Measurements from ENCODE around the gene WDR86. TPM values are rescaled to one million over a fixed set of nuclear protein-coding genes. Genes with fewer than 3 reads are reported as not detected.

The WDR86 gene
- total RNA-seq, 1 donor from 2014 or later = not detected

DNA sequence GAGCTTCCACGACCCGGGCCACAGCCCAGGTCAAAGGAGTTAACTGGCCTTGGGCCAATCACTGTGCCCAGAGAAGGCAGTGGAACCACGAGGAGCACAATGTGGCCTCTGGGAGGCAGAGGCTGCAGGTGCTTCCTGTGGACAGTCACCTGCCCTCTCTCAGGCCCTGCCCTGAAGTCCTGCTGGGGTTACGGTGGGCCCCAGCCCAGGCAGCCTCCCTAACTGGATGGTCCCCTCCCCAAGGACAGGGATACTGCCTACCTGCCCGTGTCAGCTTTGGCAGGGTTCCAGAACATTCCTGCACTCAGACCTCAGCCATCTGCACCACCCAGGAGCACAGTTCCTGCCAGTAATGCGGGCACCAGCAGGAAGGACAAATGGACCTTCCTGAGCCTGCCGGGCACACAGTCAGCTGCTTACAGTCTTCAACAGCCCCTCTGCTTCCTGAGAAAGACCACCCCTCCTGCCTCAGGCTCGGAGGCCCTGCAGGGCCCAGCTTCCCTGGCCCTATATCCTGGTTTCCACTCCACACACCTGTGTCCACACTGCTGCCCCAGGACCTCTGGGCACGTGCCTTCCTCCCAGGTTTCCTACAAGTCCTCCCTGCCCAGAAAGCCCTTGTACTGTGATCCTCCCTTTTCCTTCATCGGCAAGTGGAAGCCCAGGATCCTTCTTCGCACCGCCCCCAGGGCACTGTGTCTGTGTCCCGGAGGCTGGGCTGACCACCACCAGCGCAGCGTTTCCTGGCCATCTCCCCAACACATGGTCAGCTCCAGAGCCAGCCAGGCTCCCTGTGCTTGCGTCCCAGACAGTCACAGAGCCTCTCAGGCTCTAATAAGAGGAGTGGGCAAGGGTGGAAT lies 23.3 kb downstream of the WDR86 start:
- Mint-ChIP-seq H3K36me3 (ENCODE audit: low read depth) (no peaks in the 10 kb centered on the region), H3K27ac (no peak overlapping the region), H3K4me3 (no peak overlapping the region), H3K27me3 (ENCODE audit: insufficient read depth) (peaks cover 26% of the 10 kb centered on the region), H3K9me3 (no peaks in the 10 kb centered on the region), H3K4me1 (ENCODE audit: low read depth) (no peaks in the 10 kb centered on the region)
- DNase-seq (ENCODE audit: low spot score) = no peak
- intact Hi-C loops (cut with micrococcal nuclease) = no loop called here

DNA sequence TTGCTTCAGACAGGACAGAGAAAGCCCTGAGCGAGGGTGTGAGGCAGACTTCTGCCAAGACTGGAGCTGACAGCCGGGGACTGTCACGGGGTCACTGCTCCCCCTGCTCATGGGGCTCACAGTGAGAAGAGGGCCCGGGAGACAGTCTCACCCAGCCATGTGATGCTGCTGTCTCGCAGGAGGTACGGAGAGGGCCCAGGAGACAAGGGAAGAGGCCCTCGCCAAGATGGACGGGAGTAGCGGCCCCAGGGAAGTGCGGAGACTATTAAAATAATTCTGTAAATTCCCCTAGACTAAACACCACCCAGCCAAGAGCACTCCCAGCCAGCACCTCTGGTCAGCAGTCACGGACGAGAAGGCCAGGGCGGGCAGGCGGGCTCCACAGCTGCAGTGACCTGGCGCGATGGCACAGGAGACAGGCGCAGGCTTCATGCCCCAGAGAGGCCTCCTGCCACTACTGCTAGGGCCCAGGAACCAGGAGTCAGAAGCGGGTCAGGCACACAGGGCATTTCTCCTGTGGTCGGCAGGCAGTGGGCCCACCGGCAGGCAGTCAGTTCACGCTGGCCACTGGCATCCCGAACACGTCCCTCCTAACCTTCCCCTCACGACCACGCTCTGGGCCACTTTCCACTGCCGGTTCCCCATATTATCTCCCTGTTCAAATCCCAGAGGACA lies 24.1 kb downstream of the WDR86 start:
- Mint-ChIP-seq H3K4me3 (no peak overlapping the region), H3K36me3 (ENCODE audit: low read depth) (no peaks in the 10 kb centered on the region), H3K9me3 (no peaks in the 10 kb centered on the region), H3K4me1 (ENCODE audit: low read depth) (no peaks in the 10 kb centered on the region), H3K27me3 (ENCODE audit: insufficient read depth) (peaks cover 31% of the 10 kb centered on the region), H3K27ac (no peak overlapping the region)
- intact Hi-C loops (cut with micrococcal nuclease) = no loop called here
- DNase-seq (ENCODE audit: low spot score) = no peak

DNA sequence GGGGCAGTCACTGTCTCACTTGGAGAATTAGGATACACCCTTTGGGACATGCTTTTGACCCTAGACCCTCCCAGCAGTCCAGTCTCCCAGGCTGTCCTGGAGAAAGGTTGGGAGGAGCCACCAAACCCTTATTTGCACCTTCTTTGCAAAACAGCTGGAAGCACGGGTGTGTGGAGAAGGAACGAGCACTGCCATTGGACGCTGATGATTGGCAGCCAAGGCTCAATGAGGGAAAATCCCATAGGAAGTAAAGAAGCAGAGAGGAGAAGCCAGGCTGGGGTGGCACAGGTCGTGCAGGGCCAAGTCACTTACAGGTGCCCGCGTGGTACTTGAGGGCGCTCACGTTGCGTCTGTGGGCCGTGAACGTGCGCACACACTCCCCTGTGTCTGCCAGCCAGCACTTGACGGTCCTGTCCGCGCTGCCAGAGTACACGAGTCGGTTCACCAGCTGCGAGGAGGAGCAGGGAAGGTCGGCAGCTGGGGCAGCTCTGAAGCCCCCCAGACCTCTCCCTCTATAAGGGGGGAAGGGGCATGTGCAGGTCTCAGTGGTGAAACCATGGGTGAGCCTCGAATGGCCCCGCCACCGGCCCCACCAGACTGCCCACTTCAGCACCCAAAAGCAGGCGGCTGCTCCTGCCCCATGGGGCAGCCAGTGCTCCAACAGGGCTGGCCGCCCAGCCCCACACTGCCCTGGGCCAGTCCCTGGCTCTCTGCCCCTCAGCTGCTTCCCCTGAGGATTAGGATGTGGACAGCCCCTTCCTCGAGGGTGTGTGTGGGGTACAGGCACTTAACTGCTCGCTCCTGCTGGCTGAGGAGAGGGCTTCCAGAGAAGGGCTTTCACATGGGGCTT lies 24.8 kb downstream of the WDR86 start:
- H3K9me3 Mint-ChIP-seq = no peaks in the 10 kb centered on the region
- H3K4me3 Mint-ChIP-seq = no peak overlapping the region

DNA sequence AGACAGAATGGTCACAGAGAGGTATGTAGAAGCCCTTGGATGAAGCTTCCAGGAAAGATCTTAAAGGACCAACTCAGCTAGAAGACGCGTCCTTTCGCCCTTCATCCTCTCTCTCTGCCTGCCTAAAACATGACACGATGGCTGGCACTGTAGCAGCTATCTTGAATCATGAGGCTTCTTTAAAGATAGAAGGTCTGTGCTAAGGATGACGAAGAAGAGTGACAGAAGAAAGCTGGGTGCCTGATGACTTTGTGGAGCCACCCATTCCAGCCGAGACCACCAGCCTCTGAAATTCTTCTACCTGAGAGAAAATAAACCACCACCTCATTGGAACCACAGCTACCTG lies 25.5 kb downstream of the WDR86 start:
- Mint-ChIP-seq H3K36me3 (ENCODE audit: low read depth) (peaks cover 3% of the 10 kb centered on the region), H3K27me3 (ENCODE audit: insufficient read depth) (peaks cover 28% of the 10 kb centered on the region), H3K27ac (no peak overlapping the region), H3K9me3 (no peaks in the 10 kb centered on the region), H3K4me1 (ENCODE audit: low read depth) (no peaks in the 10 kb centered on the region), H3K4me3 (no peak overlapping the region)
- no peak for DNase-seq (ENCODE audit: low spot score)
- intact Hi-C loops (cut with micrococcal nuclease) = no loop called here

More for the DNA sequence above, 24.8 kb downstream of the WDR86 start:
- H3K36me3 Mint-ChIP-seq (ENCODE audit: low read depth) = no peaks in the 10 kb centered on the region
- H3K4me1 Mint-ChIP-seq (ENCODE audit: low read depth) = no peaks in the 10 kb centered on the region
- DNase-seq (ENCODE audit: low spot score) = no peak
- H3K27me3 Mint-ChIP-seq (ENCODE audit: insufficient read depth) = peaks cover 32% of the 10 kb centered on the region
- intact Hi-C loops (cut with micrococcal nuclease) = no loop called here
- H3K27ac Mint-ChIP-seq = no peak overlapping the region

DNA sequence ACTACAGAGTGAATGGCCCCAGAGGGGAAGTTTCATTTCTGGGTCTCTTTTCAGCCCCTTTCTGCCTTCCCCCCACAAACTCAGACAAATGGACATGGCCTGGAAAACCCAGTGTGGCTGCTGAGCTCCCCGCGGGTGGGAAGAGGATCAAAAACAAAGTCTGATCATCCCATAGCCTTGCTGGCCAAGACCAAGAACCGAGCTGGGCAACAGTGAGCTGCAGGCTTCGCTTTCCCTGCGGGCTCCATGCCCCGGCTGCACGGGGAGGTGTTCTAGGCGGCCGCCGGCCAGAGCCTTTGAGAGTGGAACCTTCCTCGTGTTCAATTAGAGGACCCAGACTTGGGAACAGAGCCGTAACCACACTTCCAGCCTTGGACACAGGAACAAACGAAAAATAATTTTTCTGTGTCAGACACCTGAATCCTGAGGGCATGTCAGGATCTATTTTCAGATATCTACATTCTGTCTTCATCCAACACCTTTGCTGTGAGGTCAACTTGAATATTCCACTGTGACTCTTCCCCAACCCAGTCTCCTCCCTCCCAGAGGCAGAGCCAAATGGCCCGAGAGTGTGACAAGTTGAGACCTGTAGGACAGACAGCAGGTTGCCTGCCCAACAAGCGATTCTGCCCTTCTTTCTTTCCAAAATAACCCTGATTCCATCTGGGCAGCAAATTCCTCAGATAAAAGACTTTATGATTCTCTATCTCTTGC lies 26.0 kb downstream of the WDR86 start:
- intact Hi-C loops (cut with micrococcal nuclease) = no loop called here
- Mint-ChIP-seq H3K27me3 (ENCODE audit: insufficient read depth) (peaks cover 28% of the 10 kb centered on the region), H3K36me3 (ENCODE audit: low read depth) (peaks cover 5% of the 10 kb centered on the region), H3K4me3 (no peak overlapping the region), H3K9me3 (no peaks in the 10 kb centered on the region), H3K27ac (no peak overlapping the region), H3K4me1 (ENCODE audit: low read depth) (no peaks in the 10 kb centered on the region)
- DNase-seq (ENCODE audit: low spot score) = no peak

DNA sequence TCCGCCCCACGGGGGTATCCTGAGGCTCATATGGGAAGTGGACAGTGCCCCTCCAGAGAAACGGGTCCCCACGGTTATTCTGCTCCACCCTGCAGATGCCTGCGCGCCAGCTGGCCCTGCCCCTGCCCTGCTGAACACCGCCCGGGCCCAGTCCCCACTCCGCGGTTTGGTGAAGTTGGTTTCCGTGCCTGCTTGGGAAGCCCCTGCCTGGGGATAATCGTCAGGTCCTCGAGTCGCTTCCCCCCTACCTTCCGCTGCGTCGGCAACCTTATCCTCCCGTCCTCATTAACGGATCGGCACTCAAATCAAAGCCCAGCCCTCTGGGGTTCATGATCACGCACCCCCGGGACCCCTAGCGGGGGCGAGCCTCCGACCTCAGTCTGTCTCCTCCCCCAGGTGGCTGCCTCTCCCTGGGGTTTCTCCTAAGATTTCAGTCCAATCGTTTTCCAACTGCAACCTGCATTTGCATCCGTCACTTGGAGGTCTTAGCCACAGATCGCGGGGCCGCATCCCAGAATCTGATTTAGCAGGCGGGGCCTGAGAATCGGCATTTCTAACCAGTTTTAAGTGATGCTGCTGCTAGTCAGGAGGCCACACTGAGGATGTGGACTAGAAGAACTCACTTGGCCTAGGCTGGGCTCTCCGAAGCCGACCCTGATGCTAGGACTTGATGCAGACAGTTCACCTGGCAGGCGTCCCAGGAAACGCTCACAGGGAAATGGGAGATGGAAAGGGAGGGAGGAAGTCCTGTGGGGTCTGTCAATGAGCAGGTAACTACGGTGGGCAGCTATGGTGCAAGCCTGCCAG lies 27.6 kb downstream of the WDR86 start:
- Mint-ChIP-seq H3K27ac (no peak overlapping the region), H3K36me3 (ENCODE audit: low read depth) (peaks cover 15% of the 10 kb centered on the region), H3K4me1 (ENCODE audit: low read depth) (no peaks in the 10 kb centered on the region), H3K9me3 (no peaks in the 10 kb centered on the region), H3K27me3 (ENCODE audit: insufficient read depth) (peaks cover 28% of the 10 kb centered on the region), H3K4me3 (peak overlapping the region; percentile 52)
- DNase-seq (ENCODE audit: low spot score) = no peak
- intact Hi-C loops (cut with micrococcal nuclease) = no loop called here

DNA sequence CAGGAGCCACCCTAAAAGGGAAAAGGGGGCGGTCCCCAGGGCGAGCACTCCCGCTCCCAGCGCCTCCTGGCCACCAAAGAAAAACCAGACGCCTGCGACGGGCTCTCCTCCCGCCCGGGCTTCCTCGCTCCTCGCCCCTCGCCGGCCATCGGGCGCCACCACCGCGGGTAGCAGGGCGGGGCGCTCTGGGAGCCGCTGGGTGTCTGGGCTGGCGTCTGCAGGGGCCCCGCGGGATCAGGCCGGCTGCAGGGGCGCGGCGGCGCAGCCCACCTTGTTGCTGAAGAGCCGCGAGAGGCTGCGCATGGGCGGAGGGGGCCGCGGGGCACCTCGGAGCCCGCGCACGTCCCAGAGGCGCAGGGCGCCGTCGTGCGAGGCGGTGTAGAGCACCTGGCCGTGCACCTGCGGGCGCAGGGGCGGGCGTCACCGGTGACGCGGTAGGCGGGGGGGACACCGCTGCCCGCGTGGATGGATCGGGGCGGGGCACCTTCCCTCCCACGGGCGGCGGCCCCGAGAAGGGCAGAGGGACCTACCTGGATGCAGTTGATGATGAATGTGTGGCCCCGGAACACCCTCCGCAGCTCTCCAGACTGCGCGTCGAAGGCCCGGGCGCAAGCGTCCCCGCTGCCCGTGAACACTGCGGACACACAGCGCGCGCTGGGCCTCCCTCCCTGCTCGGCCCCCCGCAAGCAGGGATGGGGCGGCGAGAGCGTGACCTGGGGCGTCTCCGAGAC lies 28.3 kb downstream of the WDR86 start:
- Mint-ChIP-seq H3K4me3 (no peak overlapping the region), H3K9me3 (no peaks in the 10 kb centered on the region), H3K36me3 (ENCODE audit: low read depth) (peaks cover 15% of the 10 kb centered on the region), H3K4me1 (ENCODE audit: low read depth) (no peaks in the 10 kb centered on the region), H3K27ac (no peak overlapping the region), H3K27me3 (ENCODE audit: insufficient read depth) (peaks cover 28% of the 10 kb centered on the region)
- DNase-seq (ENCODE audit: low spot score) = no peak
- intact Hi-C loops (cut with micrococcal nuclease) = no loop called here

DNA sequence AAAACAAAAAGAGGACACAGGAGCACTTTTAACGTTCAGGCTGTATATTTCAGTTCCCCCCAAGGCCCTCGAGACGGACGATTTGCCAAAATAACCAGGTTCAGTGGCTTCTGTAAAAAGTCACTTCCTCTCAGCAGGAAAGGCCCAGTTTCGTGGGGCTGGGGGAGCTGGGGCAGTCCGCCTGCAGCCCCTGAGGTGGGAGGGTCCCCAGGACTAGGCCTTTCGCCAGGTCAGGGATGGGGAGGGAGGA lies 28.8 kb downstream of the WDR86 start:
- H3K36me3 Mint-ChIP-seq (ENCODE audit: low read depth) = peaks cover 15% of the 10 kb centered on the region
- no peaks in the 10 kb centered on the region for H3K4me1 Mint-ChIP-seq (ENCODE audit: low read depth)
- no peaks in the 10 kb centered on the region for H3K9me3 Mint-ChIP-seq
- intact Hi-C loops (cut with micrococcal nuclease) = no loop called here
- H3K4me3 Mint-ChIP-seq = no peak overlapping the region
- DNase-seq (ENCODE audit: low spot score) = no peak
- H3K27me3 Mint-ChIP-seq (ENCODE audit: insufficient read depth) = peaks cover 28% of the 10 kb centered on the region
- no peak overlapping the region for H3K27ac Mint-ChIP-seq

DNA sequence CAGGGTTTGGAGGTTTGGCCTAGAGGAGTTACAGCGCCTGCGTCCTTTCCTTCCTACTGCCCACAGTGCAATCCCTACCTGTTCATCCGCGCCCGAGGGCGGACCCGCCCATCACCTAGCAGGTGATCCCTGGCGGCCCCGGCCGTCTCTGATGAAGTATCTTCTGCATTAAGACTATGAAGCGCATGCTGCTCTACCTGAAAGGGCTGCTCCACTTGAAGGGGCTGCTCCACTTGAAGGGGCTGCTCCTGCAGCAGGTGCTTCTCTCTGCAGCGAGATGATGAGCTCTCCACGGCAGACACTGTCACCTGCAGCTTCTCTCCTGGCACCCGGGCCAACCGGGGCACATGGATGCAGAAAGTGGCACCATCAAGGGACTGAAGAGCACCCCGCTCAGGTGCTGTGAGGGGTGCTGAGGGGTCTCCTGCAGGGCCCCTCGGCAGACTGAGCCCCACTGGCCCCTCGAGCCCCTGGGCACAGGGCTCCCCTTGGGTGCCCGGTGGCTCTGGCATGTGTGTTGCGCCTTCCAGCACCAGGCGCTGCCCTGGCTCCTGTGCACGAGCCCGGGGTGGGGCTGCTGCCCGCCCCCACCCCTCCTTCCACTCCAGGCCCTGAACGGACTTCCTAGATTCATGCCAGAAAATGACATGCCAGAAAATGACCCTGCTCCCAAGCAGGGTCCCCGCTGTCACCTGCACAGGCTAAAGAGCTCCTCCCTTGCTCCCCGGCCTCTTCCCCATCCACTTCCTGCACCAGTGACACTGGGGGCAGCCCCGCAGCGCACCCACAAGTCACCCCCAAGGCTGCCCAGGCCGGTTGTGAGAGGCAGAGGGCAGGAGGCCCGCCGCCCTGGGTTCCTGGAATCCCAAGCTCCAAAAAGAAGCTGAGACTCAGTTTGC lies 29.4 kb downstream of the WDR86 start:
- Mint-ChIP-seq H3K27ac (no peak overlapping the region), H3K4me1 (ENCODE audit: low read depth) (no peaks in the 10 kb centered on the region), H3K9me3 (no peaks in the 10 kb centered on the region), H3K36me3 (ENCODE audit: low read depth) (peaks cover 16% of the 10 kb centered on the region), H3K4me3 (no peak overlapping the region), H3K27me3 (ENCODE audit: insufficient read depth) (peaks cover 28% of the 10 kb centered on the region)
- DNase-seq (ENCODE audit: low spot score) = no peak
- intact Hi-C loops (cut with micrococcal nuclease) = no loop called here

DNA sequence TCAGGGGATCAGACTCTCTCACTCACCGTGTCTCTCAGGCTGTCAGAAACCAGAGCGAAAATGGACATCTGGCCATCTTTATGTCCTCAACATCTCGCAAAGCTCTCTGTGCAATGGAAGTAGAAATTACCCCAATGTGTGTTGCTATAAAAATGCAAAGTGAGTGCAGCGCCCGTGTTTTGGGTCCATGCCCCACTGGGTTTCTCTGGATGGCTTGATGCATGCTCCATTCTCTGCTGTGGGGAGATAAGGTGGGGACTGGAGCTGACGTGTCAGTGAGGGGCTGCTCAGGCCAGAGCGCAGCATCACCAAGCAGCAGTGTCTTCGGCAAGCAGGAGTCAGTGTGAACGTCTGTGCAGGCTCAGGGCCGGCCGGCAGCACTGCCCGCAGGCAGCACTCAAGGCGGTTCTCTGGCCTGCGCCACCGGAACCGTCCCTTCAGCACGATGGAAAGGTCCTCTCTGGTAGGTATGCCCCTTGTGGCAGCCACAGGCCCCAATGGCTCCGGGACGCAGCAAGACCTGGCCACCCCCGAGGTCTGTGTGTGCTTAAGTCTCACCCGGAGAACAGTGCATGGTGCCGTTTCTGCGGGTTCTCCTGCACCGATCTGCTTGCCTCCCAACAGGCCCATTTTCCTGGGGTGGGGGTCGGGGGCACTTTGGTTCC lies 30.2 kb downstream of the WDR86 start:
- no peak overlapping the region for H3K4me3 Mint-ChIP-seq
- intact Hi-C loops (cut with micrococcal nuclease) = no loop called here

DNA sequence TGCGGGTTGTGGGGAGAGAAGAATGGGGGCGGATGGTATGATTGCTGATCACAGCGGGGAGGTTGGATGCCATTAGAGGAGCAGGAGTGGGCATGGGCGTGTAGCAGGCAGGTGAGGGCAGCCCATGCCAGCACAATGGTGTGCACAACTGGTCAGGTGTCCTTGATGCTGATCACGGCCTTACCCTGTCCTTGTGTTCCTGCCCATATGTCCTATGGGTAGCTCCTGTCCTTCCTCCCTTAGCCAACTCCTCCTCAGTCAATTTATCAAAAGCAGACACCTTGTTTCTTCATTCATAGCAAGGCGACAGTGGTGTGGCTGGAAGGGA lies 30.7 kb downstream of the WDR86 start:
- no peaks in the 10 kb centered on the region for H3K4me1 Mint-ChIP-seq (ENCODE audit: low read depth)
- no peaks in the 10 kb centered on the region for H3K9me3 Mint-ChIP-seq
- DNase-seq (ENCODE audit: low spot score) = no peak
- no peak overlapping the region for H3K4me3 Mint-ChIP-seq
- H3K27ac Mint-ChIP-seq = no peak overlapping the region
- peaks cover 17% of the 10 kb centered on the region for H3K36me3 Mint-ChIP-seq (ENCODE audit: low read depth)
- intact Hi-C loops (cut with micrococcal nuclease) = no loop called here
- H3K27me3 Mint-ChIP-seq (ENCODE audit: insufficient read depth) = peaks cover 28% of the 10 kb centered on the region

More for the DNA sequence above, 30.2 kb downstream of the WDR86 start:
- H3K9me3 Mint-ChIP-seq = no peaks in the 10 kb centered on the region
- H3K27ac Mint-ChIP-seq = no peak overlapping the region
- no peaks in the 10 kb centered on the region for H3K4me1 Mint-ChIP-seq (ENCODE audit: low read depth)
- peaks cover 28% of the 10 kb centered on the region for H3K27me3 Mint-ChIP-seq (ENCODE audit: insufficient read depth)
- no peak for DNase-seq (ENCODE audit: low spot score)
- peaks cover 17% of the 10 kb centered on the region for H3K36me3 Mint-ChIP-seq (ENCODE audit: low read depth)

Data from activated T-helper 1 cell treated with anti-CD3 and anti-CD28 coated beads, Interleukin-12 subunit alpha, Interleukin-12 subunit beta, Interleukin-2, Interleukin-4 antibody, amounts not matched to agents 30 ng/mL and 10 ng/mL and 1 ng/mL, durations not matched to agents 14 hours and 24 hours and 36 hours (primary cell).